Right lobe of liver (tissue), 6 donors: ENCODE results near the gene ALAS2. TPM values are rescaled to one million over a fixed set of nuclear protein-coding genes. Genes with fewer than 3 reads are reported as not detected.
A peak's percentile ranks its signal among the peaks of the same experiment; 100 is the strongest.

Source experiments
- ATAC-seq, 4 donors: fragments of 200-7000 bp; cut with Tn5 transposase; one replicate each; pipeline ENCODE4 v1.9.1; 2020; ENCODE audit warnings: mild to moderate bottlenecking in 4 of 4, moderate library complexity in 4 of 4
- DNase-seq, 3 donors: peaks; one replicate each; pipeline ENCODE4 v3.0.0-alpha.2; 2020
- H3K27ac ChIP-seq, 3 donors: fragments of 200-600 bp; one replicate each; pipeline ENCODE4 v1.8.0; 2022
- H3K27me3 ChIP-seq, 2 donors: fragments of 200-600 bp; one replicate each; pipeline ENCODE4 v1.8.0; 2022
- H3K36me3 ChIP-seq, 4 donors: fragments of 200-600 bp; sonication (generic) in 1 of 4; one replicate each; pipeline versions ENCODE4 v1.5.1 to v1.8.0; 2017 to 2022; ENCODE audit warnings: control low read depth in 1 of 4
- H3K4me1 ChIP-seq, 4 donors: fragments of 200-600 bp; sonication (generic) in 1 of 4; one replicate each; pipeline versions ENCODE4 v1.5.1 to v1.8.0; 2017 to 2022; ENCODE audit warnings: control low read depth in 1 of 4
- H3K4me3 ChIP-seq, 3 donors: fragments of 200-600 bp; one replicate each; pipeline ENCODE4 v1.8.0; 2022
- H3K9me3 ChIP-seq, 4 donors: fragments of 200-600 bp; sonication (generic) in 1 of 4; one replicate each; pipeline versions ENCODE4 v1.5.1 to v1.8.0; 2017 to 2022; ENCODE audit warnings: control low read depth in 1 of 4
- CTCF ChIP-seq, 4 donors: fragments of 200-600 bp in 3 of 4; fragments of 450-650 bp in 1 of 4; IDR thresholded peaks; one replicate each; pipeline versions ENCODE4 v1.5.1 to v1.8.0; 2016 to 2022; ENCODE audit warnings: antibody characterized with exemption in 4 of 4, mild to moderate bottlenecking in 2 of 4
- POLR2A ChIP-seq: fragments of 450-650 bp; IDR thresholded peaks from one replicate; pipeline ENCODE4 v1.6.1; 2017; ENCODE audit warnings: antibody characterized with exemption, mild to moderate bottlenecking
- WGBS: methylation state at CpG from one replicate; pipeline ENCODE4 v1.1.6; 2018; ENCODE audit warnings: low coverage, low lambda C conversion rate; ENCODE audit not compliant: insufficient coverage; ENCODE audit errors: missing lambda C conversion rate; 5-methylcytosine and 5-hydroxymethylcytosine counted together
- intact Hi-C, 2 donors: fragments of 100-400 bp; cut with DNase I; formaldehyde crosslinking; loops; one replicate each; pipeline versions ENCODE4 v1.11.2 to v1.14.1; 2022
- total RNA-seq, 6 experiments: library from RNA; depleted of rRNA in 2 of 6; stranded (reverse); fragments of >200 nt in 2 of 6; fragmentation: NEBNext Ultra II Directional in 3 of 6; extraction: Animal tissue kit (Norgen Biotek cat#: 25700) in 3 of 6; gene quantifications; one replicate each; pipeline versions ENCODE4 v1.1.0 to v1.2.4, GENCODE V29; 2016 to 2023
- donor health status: DM: no; HTN: yes; CAD: no.
- donor health status: DM: no; HTN: no; CAD: no.
- donor health status: DM: no; HTN: no; CAD: no.
- donor health status: DM: no; HTN: yes; CAD: no.
- donor health status: DM: no; HTN: yes; CAD: no.

Gene ALAS2
- total RNA-seq, 6 experiments from 2014 or later: 0.16 to 8.3 (median 2.7) TPM; not detected in 1

GRCh38 chrX:55026143-55026542 lies 4.6 kb downstream of the ALAS2 start:
- Histone ChIP-seq H3K36me3 (no peaks in the 10 kb centered on the region), H3K4me1 (no peaks in the 10 kb centered on the region), H3K27me3 (no peaks in the 10 kb centered on the region), H3K9me3 (no peaks in the 10 kb centered on the region), H3K27ac (no peak overlapping the region), H3K4me3 (no peak overlapping the region)
- intact Hi-C loops: no loop called here
- ATAC-seq: peak in 1 of 4 donors; percentile 25
- DNase-seq: no peak
- TF ChIP-seq CTCF (IDR thresholded peaks at IDR 0.05) (no peak), POLR2A (no peak)

GRCh38 chrX:55014897-55015299 lies 15.9 kb downstream of the ALAS2 start:
- WGBS: 60% methylated on average over 1 of the region's 4 CpGs
- H3K9me3 ChIP-seq: no peaks in the 10 kb centered on the region
- intact Hi-C loops: no loop called here
- ATAC-seq: no peak
- H3K4me1 ChIP-seq: no peaks in the 10 kb centered on the region
- no peaks in the 10 kb centered on the region for H3K27me3 ChIP-seq
- TF ChIP-seq CTCF (IDR thresholded peaks at IDR 0.05): no peak
- no peak overlapping the region for H3K4me3 ChIP-seq
- no peaks in the 10 kb centered on the region for H3K36me3 ChIP-seq
- no peak overlapping the region for H3K27ac ChIP-seq
- no peak for DNase-seq

- DNase-seq: no peak
Observed at GRCh38 chrX:55011294-55011693, 19.5 kb downstream of the ALAS2 start.

GRCh38 chrX:55008571-55009358 lies 22.0 kb downstream of the ALAS2 start:
- Histone ChIP-seq H3K9me3 (no peaks in the 10 kb centered on the region), H3K27ac (peak overlapping the region in 1 of 3 donors; percentile 69), H3K4me1 (peaks cover 0 to 25% (median 9%) of the 10 kb centered on the region in 4 donors), H3K4me3 (no peak overlapping the region), H3K36me3 (no peaks in the 10 kb centered on the region), H3K27me3 (no peaks in the 10 kb centered on the region)
- DNase-seq (no peak), ATAC-seq (peak; percentile 7 to 69 (median 56))
- TF ChIP-seq CTCF (IDR thresholded peaks at IDR 0.05) (no peak), POLR2A (no peak)
- intact Hi-C loops: no loop called here
- WGBS: 18% methylated on average over 5 of the region's 9 CpGs

More at GRCh38 chrX:55011294-55011693, 19.5 kb downstream of the ALAS2 start:
- no peak for ATAC-seq
- TF ChIP-seq CTCF (IDR thresholded peaks at IDR 0.05) (peak; percentile 26 to 48 (median 34)), POLR2A (no peak)
- intact Hi-C loops: no loop called here
- WGBS: 18% methylated on average over 2 of the region's 2 CpGs
- Histone ChIP-seq H3K4me1 (peaks cover 0 to 25% (median 9%) of the 10 kb centered on the region in 4 donors), H3K27ac (no peak overlapping the region), H3K4me3 (no peak overlapping the region), H3K27me3 (no peaks in the 10 kb centered on the region), H3K36me3 (no peaks in the 10 kb centered on the region), H3K9me3 (no peaks in the 10 kb centered on the region)
